GM23338 (cell line): ENCODE data around the gene TSKS. TPM values are rescaled to one million over a fixed set of nuclear protein-coding genes. Genes with fewer than 3 reads are reported as not detected.

Experiments used
- ATAC-seq: fragments of 200-7000 bp; cut with Tn5 transposase; 3 replicates; pipeline ENCODE4 v1.9.1; 2020
- DNase-seq: peaks from one replicate; pipeline ENCODE4 v3.0.0-alpha.2; 2015; ENCODE audit warnings: low spot score
- H2AFZ ChIP-seq: fragments of 200-600 bp; sonication (generic); 2 replicates; pipeline ENCODE4 v1.8.0; 2016; ENCODE audit warnings: antibody characterized with exemption, mild to moderate bottlenecking, moderate library complexity
- H3F3A ChIP-seq: fragments of 200-600 bp; sonication (generic); replicated peaks from 2 replicates; pipeline ENCODE4 v1.8.0; 2017; ENCODE audit warnings: antibody characterized with exemption, mixed run types, low read depth
- H3K27ac ChIP-seq: fragments of 200-600 bp; sonication (generic); 2 replicates; pipeline ENCODE4 v1.6.1; 2016; ENCODE audit warnings: low read depth
- H3K27me3 ChIP-seq: fragments of 200-600 bp; sonication (generic); 2 replicates; pipeline ENCODE4 v1.8.0; 2016; ENCODE audit warnings: mild to moderate bottlenecking, mixed run types, moderate library complexity; ENCODE audit not compliant: insufficient read depth
- H3K36me3 ChIP-seq: fragments of 200-600 bp; sonication (generic); 2 replicates; pipeline ENCODE4 v1.8.0; 2016; ENCODE audit warnings: mild to moderate bottlenecking; ENCODE audit not compliant: insufficient read depth
- H3K4me1 ChIP-seq: fragments of 200-600 bp; sonication (generic); 2 replicates; pipeline ENCODE4 v1.8.0; 2016; ENCODE audit warnings: mild to moderate bottlenecking, moderate library complexity; ENCODE audit not compliant: insufficient read depth
- H3K4me2 ChIP-seq: fragments of 200-600 bp; sonication (generic); 2 replicates; pipeline ENCODE4 v1.7.1; 2017; ENCODE audit warnings: mixed run types
- H3K4me3 ChIP-seq: fragments of 200-600 bp; sonication (generic); 2 replicates; pipeline ENCODE4 v1.6.1; 2016; ENCODE audit warnings: mixed run types
- H3K79me2 ChIP-seq: fragments of 200-600 bp; sonication (generic); replicated peaks from 2 replicates; pipeline ENCODE4 v1.8.0; 2017; ENCODE audit warnings: mild to moderate bottlenecking; ENCODE audit not compliant: insufficient read depth
- H3K9me2 ChIP-seq: fragments of 200-600 bp; sonication (generic); 2 replicates; pipeline ENCODE4 v1.8.0; 2017; ENCODE audit not compliant: insufficient read depth
- H4K20me1 ChIP-seq: fragments of 200-600 bp; sonication (generic); replicated peaks from 2 replicates; pipeline ENCODE4 v1.8.0; 2017; ENCODE audit warnings: mild to moderate bottlenecking; ENCODE audit not compliant: insufficient read depth
- H3K27ac Mint-ChIP-seq: 2 replicates; pipeline ENCODE4 v1.8.0; 2020; ENCODE audit warnings: inconsistent platforms, mild to moderate bottlenecking, moderate library complexity, mixed read lengths
- H3K27me3 Mint-ChIP-seq: 3 replicates; pipeline ENCODE4 v1.8.0; 2022; ENCODE audit warnings: low read depth, mild to moderate bottlenecking, moderate library complexity, mixed read lengths, inconsistent platforms; ENCODE audit not compliant: insufficient read depth, poor library complexity
- H3K36me3 Mint-ChIP-seq: 3 replicates; pipeline ENCODE4 v1.8.0; 2021; ENCODE audit warnings: low read depth, mild to moderate bottlenecking, inconsistent platforms, moderate library complexity, mixed read lengths
- H3K4me1 Mint-ChIP-seq: 3 replicates; pipeline ENCODE4 v1.8.0; 2020; ENCODE audit warnings: mild to moderate bottlenecking, inconsistent platforms, mixed read lengths
- H3K4me3 Mint-ChIP-seq: 3 replicates; pipeline ENCODE4 v1.8.0; 2021; ENCODE audit warnings: moderate library complexity, mild to moderate bottlenecking, inconsistent platforms, mixed read lengths
- H3K9me3 Mint-ChIP-seq: 3 replicates; pipeline ENCODE4 v1.8.0; 2020; ENCODE audit warnings: moderate library complexity, mild to moderate bottlenecking, inconsistent platforms, mixed read lengths
- CREB1 ChIP-seq: fragments of 250-450 bp; sonication (Bioruptor Pico); IDR thresholded peaks from 2 replicates; pipeline ENCODE4 v1.5.0; 2020; ENCODE audit warnings: low read depth, mild to moderate bottlenecking, moderate library complexity
- CTCF ChIP-seq, 2 experiments: fragments of 200-600 bp in 1 of 2; sonication (generic) in 1 of 2; conservative IDR thresholded peaks; 2 replicates each; pipeline versions ENCODE4 v1.5.1 to v1.6.1; 2016 to 2017; ENCODE audit warnings: antibody characterized with exemption in 2 of 2, low read depth in 2 of 2, mild to moderate bottlenecking in 2 of 2, moderate library complexity in 1 of 2
- EZH2 ChIP-seq: fragments of 200-600 bp; sonication (generic); IDR thresholded peaks from one replicate; pipeline ENCODE4 v1.8.0; 2017; ENCODE audit warnings: antibody characterized with exemption, mild to moderate bottlenecking, low read depth; ENCODE audit not compliant: unreplicated experiment
- EZH2phosphoT487 ChIP-seq: fragments of 200-600 bp; sonication (generic); IDR thresholded peaks from one replicate; pipeline ENCODE4 v1.8.1; 2018; ENCODE audit warnings: antibody characterized with exemption; ENCODE audit not compliant: unreplicated experiment
- JUNB ChIP-seq: IDR thresholded peaks from one replicate; pipeline ENCODE4 v1.6.1; 2016; ENCODE audit warnings: antibody characterized with exemption; ENCODE audit not compliant: unreplicated experiment
- NANOG ChIP-seq: IDR thresholded peaks from 2 replicates; pipeline ENCODE4 v1.6.1; 2016; ENCODE audit warnings: antibody characterized with exemption, borderline replicate concordance
- POLR2AphosphoS5 ChIP-seq: IDR thresholded peaks from 2 replicates; pipeline ENCODE4 v1.6.1; 2016; ENCODE audit warnings: antibody characterized with exemption, low read depth
- STAT1 ChIP-seq: IDR thresholded peaks from one replicate; pipeline ENCODE4 v1.6.1; 2016; ENCODE audit warnings: antibody characterized with exemption; ENCODE audit not compliant: unreplicated experiment
- ZNF114 ChIP-seq: fragments of 250-450 bp; sonication (Bioruptor Pico); IDR thresholded peaks from 2 replicates; pipeline ENCODE4 v1.5.0; 2020; ENCODE audit warnings: mild to moderate bottlenecking, moderate library complexity
- ZNF331 ChIP-seq: fragments of 250-450 bp; sonication (Bioruptor Pico); IDR thresholded peaks from 2 replicates; pipeline ENCODE4 v1.5.0; 2020; ENCODE audit warnings: low read depth, mild to moderate bottlenecking, moderate library complexity
- polyA plus RNA-seq: library from polyadenylated mRNA; unstranded; fragments of >200 nt; fragmentation: Nextera tagmentation; extraction: Ambion mirVana; gene quantifications from 2 replicates; pipeline ENCODE4 v1.2.1, GENCODE V29; 2016
- total RNA-seq: library from RNA; depleted of rRNA; stranded (reverse); fragments of >200 nt; shearing (Covaris generic); gene quantifications from 2 replicates; pipeline ENCODE4 v1.2.3, GENCODE V29; 2014
- TF ChIP-seq, protein P1 (sequence below): IDR thresholded peaks from one replicate; pipeline ENCODE4 v1.6.1; 2018; ENCODE audit warnings: antibody characterized with exemption; ENCODE audit not compliant: unreplicated experiment
- TF ChIP-seq, protein P2 (sequence below): fragments of 250-450 bp; sonication (Bioruptor Pico); IDR thresholded peaks from 2 replicates; pipeline ENCODE4 v1.5.0; 2020; ENCODE audit warnings: mild to moderate bottlenecking, moderate library complexity
- TF ChIP-seq, protein P3 (sequence below): IDR thresholded peaks from 2 replicates; pipeline ENCODE4 v1.6.1; 2016; ENCODE audit warnings: antibody characterized with exemption

TSKS gene
- total and polyA plus RNA-seq, 2 experiments from 2014 or later = 0.99 TPM; not detected in 1

GRCh38 chr19:49798574-49798973 is 35.5 kb upstream of the TSKS start:
- DNase-seq = no peak
- Mint-ChIP-seq H3K36me3 (peaks cover 60% of the 10 kb centered on the region), H3K9me3 (no peaks in the 10 kb centered on the region), H3K27me3 (peaks cover 10% of the 10 kb centered on the region), H3K27ac (no peak overlapping the region), H3K4me3 (no peak overlapping the region), H3K4me1 (peaks cover 16% of the 10 kb centered on the region; the same call in 2 of the 3 replicates)
- no peaks in the 10 kb centered on the region for H3K9me2 ChIP-seq
- H3K4me1 ChIP-seq = peaks cover 4% of the 10 kb centered on the region; the same call in 1 of the 2 replicates
- H3K27ac ChIP-seq = no peak overlapping the region
- TF ChIP-seq, protein P1, sequence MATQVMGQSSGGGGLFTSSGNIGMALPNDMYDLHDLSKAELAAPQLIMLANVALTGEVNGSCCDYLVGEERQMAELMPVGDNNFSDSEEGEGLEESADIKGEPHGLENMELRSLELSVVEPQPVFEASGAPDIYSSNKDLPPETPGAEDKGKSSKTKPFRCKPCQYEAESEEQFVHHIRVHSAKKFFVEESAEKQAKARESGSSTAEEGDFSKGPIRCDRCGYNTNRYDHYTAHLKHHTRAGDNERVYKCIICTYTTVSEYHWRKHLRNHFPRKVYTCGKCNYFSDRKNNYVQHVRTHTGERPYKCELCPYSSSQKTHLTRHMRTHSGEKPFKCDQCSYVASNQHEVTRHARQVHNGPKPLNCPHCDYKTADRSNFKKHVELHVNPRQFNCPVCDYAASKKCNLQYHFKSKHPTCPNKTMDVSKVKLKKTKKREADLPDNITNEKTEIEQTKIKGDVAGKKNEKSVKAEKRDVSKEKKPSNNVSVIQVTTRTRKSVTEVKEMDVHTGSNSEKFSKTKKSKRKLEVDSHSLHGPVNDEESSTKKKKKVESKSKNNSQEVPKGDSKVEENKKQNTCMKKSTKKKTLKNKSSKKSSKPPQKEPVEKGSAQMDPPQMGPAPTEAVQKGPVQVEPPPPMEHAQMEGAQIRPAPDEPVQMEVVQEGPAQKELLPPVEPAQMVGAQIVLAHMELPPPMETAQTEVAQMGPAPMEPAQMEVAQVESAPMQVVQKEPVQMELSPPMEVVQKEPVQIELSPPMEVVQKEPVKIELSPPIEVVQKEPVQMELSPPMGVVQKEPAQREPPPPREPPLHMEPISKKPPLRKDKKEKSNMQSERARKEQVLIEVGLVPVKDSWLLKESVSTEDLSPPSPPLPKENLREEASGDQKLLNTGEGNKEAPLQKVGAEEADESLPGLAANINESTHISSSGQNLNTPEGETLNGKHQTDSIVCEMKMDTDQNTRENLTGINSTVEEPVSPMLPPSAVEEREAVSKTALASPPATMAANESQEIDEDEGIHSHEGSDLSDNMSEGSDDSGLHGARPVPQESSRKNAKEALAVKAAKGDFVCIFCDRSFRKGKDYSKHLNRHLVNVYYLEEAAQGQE = no peak
- no peak for TF ChIP-seq POLR2AphosphoS5
- no peak for TF ChIP-seq EZH2
- TF ChIP-seq CTCF (conservative IDR thresholded peaks at IDR 0.05; ENCODE audit: low read depth in 2 of 2) = no peak
- TF ChIP-seq, protein P2, sequence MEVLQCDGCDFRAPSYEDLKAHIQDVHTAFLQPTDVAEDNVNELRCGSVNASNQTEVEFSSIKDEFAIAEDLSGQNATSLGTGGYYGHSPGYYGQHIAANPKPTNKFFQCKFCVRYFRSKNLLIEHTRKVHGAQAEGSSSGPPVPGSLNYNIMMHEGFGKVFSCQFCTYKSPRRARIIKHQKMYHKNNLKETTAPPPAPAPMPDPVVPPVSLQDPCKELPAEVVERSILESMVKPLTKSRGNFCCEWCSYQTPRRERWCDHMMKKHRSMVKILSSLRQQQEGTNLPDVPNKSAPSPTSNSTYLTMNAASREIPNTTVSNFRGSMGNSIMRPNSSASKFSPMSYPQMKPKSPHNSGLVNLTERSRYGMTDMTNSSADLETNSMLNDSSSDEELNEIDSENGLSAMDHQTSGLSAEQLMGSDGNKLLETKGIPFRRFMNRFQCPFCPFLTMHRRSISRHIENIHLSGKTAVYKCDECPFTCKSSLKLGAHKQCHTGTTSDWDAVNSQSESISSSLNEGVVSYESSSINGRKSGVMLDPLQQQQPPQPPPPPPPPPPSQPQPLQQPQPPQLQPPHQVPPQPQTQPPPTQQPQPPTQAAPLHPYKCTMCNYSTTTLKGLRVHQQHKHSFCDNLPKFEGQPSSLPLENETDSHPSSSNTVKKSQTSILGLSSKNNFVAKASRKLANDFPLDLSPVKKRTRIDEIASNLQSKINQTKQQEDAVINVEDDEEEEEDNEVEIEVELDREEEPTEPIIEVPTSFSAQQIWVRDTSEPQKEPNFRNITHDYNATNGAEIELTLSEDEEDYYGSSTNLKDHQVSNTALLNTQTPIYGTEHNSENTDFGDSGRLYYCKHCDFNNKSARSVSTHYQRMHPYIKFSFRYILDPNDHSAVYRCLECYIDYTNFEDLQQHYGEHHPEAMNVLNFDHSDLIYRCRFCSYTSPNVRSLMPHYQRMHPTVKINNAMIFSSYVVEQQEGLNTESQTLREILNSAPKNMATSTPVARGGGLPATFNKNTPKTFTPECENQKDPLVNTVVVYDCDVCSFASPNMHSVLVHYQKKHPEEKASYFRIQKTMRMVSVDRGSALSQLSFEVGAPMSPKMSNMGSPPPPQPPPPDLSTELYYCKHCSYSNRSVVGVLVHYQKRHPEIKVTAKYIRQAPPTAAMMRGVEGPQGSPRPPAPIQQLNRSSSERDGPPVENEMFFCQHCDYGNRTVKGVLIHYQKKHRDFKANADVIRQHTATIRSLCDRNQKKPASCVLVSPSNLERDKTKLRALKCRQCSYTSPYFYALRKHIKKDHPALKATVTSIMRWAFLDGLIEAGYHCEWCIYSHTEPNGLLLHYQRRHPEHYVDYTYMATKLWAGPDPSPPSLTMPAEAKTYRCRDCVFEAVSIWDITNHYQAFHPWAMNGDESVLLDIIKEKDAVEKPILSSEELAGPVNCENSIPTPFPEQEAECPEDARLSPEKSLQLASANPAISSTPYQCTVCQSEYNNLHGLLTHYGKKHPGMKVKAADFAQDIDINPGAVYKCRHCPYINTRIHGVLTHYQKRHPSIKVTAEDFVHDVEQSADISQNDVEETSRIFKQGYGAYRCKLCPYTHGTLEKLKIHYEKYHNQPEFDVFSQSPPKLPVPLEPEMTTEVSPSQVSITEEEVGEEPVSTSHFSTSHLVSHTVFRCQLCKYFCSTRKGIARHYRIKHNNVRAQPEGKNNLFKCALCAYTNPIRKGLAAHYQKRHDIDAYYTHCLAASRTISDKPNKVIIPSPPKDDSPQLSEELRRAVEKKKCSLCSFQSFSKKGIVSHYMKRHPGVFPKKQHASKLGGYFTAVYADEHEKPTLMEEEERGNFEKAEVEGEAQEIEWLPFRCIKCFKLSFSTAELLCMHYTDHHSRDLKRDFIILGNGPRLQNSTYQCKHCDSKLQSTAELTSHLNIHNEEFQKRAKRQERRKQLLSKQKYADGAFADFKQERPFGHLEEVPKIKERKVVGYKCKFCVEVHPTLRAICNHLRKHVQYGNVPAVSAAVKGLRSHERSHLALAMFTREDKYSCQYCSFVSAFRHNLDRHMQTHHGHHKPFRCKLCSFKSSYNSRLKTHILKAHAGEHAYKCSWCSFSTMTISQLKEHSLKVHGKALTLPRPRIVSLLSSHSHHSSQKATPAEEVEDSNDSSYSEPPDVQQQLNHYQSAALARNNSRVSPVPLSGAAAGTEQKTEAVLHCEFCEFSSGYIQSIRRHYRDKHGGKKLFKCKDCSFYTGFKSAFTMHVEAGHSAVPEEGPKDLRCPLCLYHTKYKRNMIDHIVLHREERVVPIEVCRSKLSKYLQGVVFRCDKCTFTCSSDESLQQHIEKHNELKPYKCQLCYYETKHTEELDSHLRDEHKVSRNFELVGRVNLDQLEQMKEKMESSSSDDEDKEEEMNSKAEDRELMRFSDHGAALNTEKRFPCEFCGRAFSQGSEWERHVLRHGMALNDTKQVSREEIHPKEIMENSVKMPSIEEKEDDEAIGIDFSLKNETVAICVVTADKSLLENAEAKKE (CRISPR knock-in tag) = no peak
- TF ChIP-seq, protein P3, sequence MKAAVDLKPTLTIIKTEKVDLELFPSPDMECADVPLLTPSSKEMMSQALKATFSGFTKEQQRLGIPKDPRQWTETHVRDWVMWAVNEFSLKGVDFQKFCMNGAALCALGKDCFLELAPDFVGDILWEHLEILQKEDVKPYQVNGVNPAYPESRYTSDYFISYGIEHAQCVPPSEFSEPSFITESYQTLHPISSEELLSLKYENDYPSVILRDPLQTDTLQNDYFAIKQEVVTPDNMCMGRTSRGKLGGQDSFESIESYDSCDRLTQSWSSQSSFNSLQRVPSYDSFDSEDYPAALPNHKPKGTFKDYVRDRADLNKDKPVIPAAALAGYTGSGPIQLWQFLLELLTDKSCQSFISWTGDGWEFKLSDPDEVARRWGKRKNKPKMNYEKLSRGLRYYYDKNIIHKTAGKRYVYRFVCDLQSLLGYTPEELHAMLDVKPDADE = no peak
- TF ChIP-seq JUNB = no peak
- no peak for TF ChIP-seq ZNF331
- TF ChIP-seq CREB1 (CRISPR knock-in tag) = no peak
- no peak for TF ChIP-seq EZH2phosphoT487
- TF ChIP-seq ZNF114 (CRISPR knock-in tag) = no peak
- no peak for TF ChIP-seq NANOG
- TF ChIP-seq STAT1 = no peak
- no peak for ATAC-seq
- no peaks in the 10 kb centered on the region for H3K27me3 ChIP-seq
- H3K4me3 ChIP-seq = no peak overlapping the region
- H3F3A ChIP-seq = 0 out of 2 replicates have a peak, but pooled peaks cover 10% of the 10 kb centered on the region
- no peaks in the 10 kb centered on the region; the same call in 1 of the 2 replicates for H4K20me1 ChIP-seq
- H3K36me3 ChIP-seq = no peaks in the 10 kb centered on the region
- no peaks in the 10 kb centered on the region for H3K79me2 ChIP-seq
- H2AFZ ChIP-seq = no peak overlapping the region
- no peak overlapping the region for H3K4me2 ChIP-seq
